Measurements from ENCODE around the gene KCNIP3. TPM values are rescaled to one million over a fixed set of nuclear protein-coding genes. Genes with fewer than 3 reads are reported as not detected.
A peak's percentile ranks its signal among the peaks of the same experiment; 100 is the strongest.
"Not testable (repeated sequence)": the region's sequence is repeated elsewhere in the genome, so short reads cannot be mapped to it uniquely, and the experiment has no call there.

The KCNIP3 gene
- polyA plus RNA-seq, 12 donors = 5.0 to 7.6 (median 6.3) TPM; not detected in 1

GRCh38 chr2:95403204-95403721 lies 106.1 kb downstream of the KCNIP3 start:
- not testable (repeated sequence) for DNase-seq

- DNase-seq = not testable (repeated sequence)
Observed at GRCh38 chr2:95403824-95404223, 106.7 kb downstream of the KCNIP3 start.

GRCh38 chr2:95404676-95405075 lies 107.5 kb downstream of the KCNIP3 start:
- DNase-seq = not testable (repeated sequence)

GRCh38 chr2:95411239-95411638 lies 114.1 kb downstream of the KCNIP3 start:
- DNase-seq = not testable (repeated sequence)

GRCh38 chr2:95414015-95414594 lies 117.0 kb downstream of the KCNIP3 start:
- DNase-seq = peak; percentile 67

- not testable (repeated sequence) for DNase-seq
Observed at GRCh38 chr2:95415138-95415537, 118.0 kb downstream of the KCNIP3 start.

- not testable (repeated sequence) for DNase-seq
Observed at GRCh38 chr2:95415561-95415960, 118.4 kb downstream of the KCNIP3 start.

GRCh38 chr2:95427196-95427867 lies 130.2 kb downstream of the KCNIP3 start:
- DNase-seq = not testable (repeated sequence)

GRCh38 chr2:95429748-95430467 lies 132.8 kb downstream of the KCNIP3 start:
- DNase-seq = not testable (repeated sequence)

GRCh38 chr2:95433373-95433772 lies 136.2 kb downstream of the KCNIP3 start:
- not testable (repeated sequence) for DNase-seq

- not testable (repeated sequence) for DNase-seq
Observed at GRCh38 chr2:95433973-95434372, 136.8 kb downstream of the KCNIP3 start.

GRCh38 chr2:95434507-95435076 lies 137.4 kb downstream of the KCNIP3 start:
- DNase-seq = not testable (repeated sequence)

GRCh38 chr2:95435162-95435871 lies 138.2 kb downstream of the KCNIP3 start:
- not testable (repeated sequence) for DNase-seq

Other genes with a start within 250 kb of the KCNIP3 start
- gene MRPS5, start 175.5 kb upstream of the KCNIP3 start, polyA plus RNA-seq (ENCODE audit: insufficient read length in 12 of 12) = 10 to 100 TPM in 11 of 12 donors, not detected in 1; 41.2 to 81.5 (median 58.5) TPM
- gene ZNF514, start 137.5 kb upstream of the KCNIP3 start, polyA plus RNA-seq (ENCODE audit: insufficient read length in 12 of 12) = 10 to 100 TPM in 11 of 12 donors, not detected in 1; 13.6 to 31.3 (median 20.8) TPM
- gene ZNF2, start 131.5 kb upstream of the KCNIP3 start, polyA plus RNA-seq (ENCODE audit: insufficient read length in 12 of 12) = 1 to 10 TPM in 11 of 12 donors, not detected in 1; 4.1 to 6.2 (median 5.3) TPM
- 1 to 10 TPM in 10 of 12 donors, not detected in 2; 1.7 to 3.4 (median 2.5) TPM for gene ZNF892, start 89.8 kb upstream of the KCNIP3 start, polyA plus RNA-seq (ENCODE audit: insufficient read length in 12 of 12)
- 10 to 100 TPM in 1 of 12 donors, 1 to 10 TPM in 5, under 1 TPM in 4, not detected in 2; 0.41 to 15.6 (median 1.1) TPM for gene PROM2, start 22.9 kb upstream of the KCNIP3 start, polyA plus RNA-seq (ENCODE audit: insufficient read length in 12 of 12)
- 10 to 100 TPM in 10 of 12 donors, 1 to 10 TPM in 1, not detected in 1; 6.0 to 30.1 (median 19.5) TPM for gene FAHD2A, start 105.4 kb downstream of the KCNIP3 start, polyA plus RNA-seq (ENCODE audit: insufficient read length in 12 of 12)
- gene TRIM43B, start 187.4 kb downstream of the KCNIP3 start, polyA plus RNA-seq (ENCODE audit: insufficient read length in 12 of 12) = not detected